Brain microvascular endothelial cell (primary cell): ENCODE results near the gene IQSEC3.
"Not testable (repeated sequence)": the region's sequence is repeated elsewhere in the genome, so short reads cannot be mapped to it uniquely, and the experiment has no call there.

Source experiments
- DNase-seq: peaks from one replicate; pipeline ENCODE4 v3.0.0-alpha.2; 2020
- H3K27ac ChIP-seq: fragments of 250-450 bp; sonication (Bioruptor Pico); 2 replicates; pipeline ENCODE4 v1.5.1; 2020; ENCODE audit warnings: mild to moderate bottlenecking, moderate library complexity
- H3K27me3 ChIP-seq: fragments of 250-450 bp; sonication (Bioruptor Pico); replicated peaks from 2 replicates; pipeline ENCODE4 v1.5.1; 2020; ENCODE audit warnings: mild to moderate bottlenecking
- H3K36me3 ChIP-seq: fragments of 250-450 bp; sonication (Bioruptor Pico); replicated peaks from 2 replicates; pipeline ENCODE4 v1.5.1; 2020; ENCODE audit warnings: mild to moderate bottlenecking
- H3K4me3 ChIP-seq: 2 replicates; pipeline ENCODE4 v1.5.1; 2011; ENCODE audit warnings: low read depth, mild to moderate bottlenecking, control low read depth, low read length, moderate library complexity
- in situ Hi-C: cut with HindIII; loops from 2 replicates; pipeline ENCODE4 v1.10.0; 2017; ENCODE audit warnings: low sequenced_read_pairs, low pct_ligation_motif_present
- TF ChIP-seq, protein P1 (sequence below): IDR thresholded peaks from 2 replicates; pipeline ENCODE4 v1.5.1; 2011; ENCODE audit warnings: low read depth, mild to moderate bottlenecking, moderate library complexity, low read length, control low read depth, inconsistent platforms; ENCODE audit errors: missing control alignments

The IQSEC3 gene

DNA sequence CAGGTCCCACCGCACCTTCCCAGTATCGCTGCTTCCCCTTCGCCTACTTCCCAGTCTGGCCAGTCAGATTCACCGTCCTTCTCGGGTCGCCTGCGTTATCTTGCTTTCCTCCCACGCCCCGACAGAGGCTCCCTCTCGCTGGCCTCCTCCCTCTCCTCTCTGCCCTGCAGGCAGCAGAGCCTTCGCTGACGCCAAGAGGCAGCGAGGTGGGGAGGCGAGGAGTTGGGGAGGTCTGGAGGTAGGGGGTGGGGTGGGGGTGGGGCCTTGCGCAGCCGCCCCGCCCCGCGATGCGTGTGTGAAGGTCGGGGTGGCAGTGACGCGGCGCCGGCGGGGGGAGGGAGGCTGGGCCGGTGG lies at the start of gene IQSEC3:
Gene IQSEC3, plus strand, starts transcription at position 340 of the 354 bp plus-strand sequence. CDS start 116 bp downstream, outside the sequence.
- in situ Hi-C loops, H3K36me3 ChIP-seq, H3K27me3 ChIP-seq, H3K27ac ChIP-seq, DNase-seq: not testable (repeated sequence)
- H3K4me3 ChIP-seq = peak within 1 kb of the TSS; percentile 12

DNA sequence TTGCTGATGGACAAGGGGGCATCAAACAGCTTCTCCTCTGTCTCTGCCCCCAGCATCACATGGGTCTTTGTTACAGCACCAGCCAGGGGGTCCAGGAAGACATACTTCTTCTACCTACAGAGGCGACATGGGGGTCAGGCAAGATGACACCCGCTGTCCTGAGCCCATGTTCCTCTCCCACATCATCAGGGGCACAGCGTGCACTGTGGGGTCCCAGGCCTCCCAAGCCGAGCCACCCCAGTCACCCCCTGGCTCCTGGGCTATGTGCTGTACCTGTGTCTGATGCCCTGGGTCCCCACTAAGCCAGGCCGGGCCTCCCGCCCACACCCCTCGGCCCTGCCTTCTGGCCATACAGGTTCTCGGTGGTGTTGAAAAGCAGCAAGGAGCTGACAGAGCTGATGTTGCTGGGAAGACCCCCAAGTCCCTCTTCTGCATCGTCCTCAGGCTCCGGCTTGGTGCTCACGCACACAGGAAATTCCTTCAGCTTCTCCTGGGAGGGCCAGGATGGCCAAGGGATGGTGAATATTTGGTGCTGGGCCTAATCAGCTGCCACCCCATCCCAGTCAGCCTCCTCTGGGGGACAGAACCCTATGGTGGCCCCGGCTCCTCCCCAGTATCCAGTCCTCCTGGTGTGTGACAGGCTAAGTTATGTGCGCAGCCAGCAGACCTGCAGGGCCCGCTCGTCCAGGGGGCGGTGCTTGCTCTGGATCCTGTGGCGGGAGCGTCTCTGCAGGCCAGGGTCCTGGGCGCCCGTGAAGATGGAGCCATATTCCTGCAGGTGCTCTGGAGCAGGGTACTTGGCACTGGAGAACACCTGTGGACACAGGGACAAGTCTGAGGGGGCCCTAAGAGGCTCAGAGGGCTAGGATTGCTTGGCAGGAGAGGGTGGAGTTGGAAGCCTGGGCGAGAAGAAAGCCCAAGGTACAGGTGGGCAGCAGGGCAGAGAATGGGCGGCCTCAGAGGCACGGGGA lies 48.9 kb upstream of the IQSEC3 start:
- DNase-seq, H3K27me3 ChIP-seq, in situ Hi-C loops, H3K4me3 ChIP-seq, H3K27ac ChIP-seq: not testable (repeated sequence)
- peaks cover 12% of the 10 kb centered on the region for H3K36me3 ChIP-seq

DNA sequence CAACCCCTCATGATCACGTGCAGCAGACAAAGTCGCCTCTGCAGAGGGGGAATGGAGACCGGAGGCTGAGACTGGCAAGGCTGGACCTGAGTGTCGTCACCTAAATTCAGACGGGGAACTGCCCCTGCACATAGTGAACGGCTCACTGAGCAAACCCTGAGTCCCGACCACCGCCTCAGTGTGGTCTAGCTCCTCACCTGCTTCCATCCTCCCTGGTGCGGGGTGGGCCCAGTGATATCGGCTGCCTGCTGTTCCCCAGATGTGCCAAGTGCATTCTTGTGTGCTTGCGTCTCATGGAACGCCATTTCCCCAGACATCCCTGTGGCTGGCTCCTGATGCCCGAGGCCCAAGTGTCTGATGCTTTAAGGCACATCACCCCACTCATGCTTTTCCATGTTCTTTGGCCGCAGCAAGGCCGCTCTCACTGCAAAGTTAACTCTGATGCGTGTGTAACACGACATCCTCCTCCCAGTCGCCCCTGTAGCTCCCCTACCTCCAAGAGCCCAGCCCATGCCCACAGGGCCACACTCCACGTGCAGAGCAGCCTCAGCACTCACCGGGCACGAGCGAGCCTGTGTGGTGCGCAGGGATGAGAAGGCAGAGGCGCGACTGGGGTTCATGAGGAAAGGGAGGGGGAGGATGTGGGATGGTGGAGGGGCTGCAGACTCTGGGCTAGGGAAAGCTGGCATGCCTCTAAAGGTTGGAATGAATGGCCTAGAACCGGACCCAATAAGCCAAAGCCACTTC lies 47.6 kb upstream of the IQSEC3 start:
- DNase-seq, H3K4me3 ChIP-seq, in situ Hi-C loops, H3K27me3 ChIP-seq, H3K27ac ChIP-seq: not testable (repeated sequence)
- peaks cover 12% of the 10 kb centered on the region for H3K36me3 ChIP-seq

DNA sequence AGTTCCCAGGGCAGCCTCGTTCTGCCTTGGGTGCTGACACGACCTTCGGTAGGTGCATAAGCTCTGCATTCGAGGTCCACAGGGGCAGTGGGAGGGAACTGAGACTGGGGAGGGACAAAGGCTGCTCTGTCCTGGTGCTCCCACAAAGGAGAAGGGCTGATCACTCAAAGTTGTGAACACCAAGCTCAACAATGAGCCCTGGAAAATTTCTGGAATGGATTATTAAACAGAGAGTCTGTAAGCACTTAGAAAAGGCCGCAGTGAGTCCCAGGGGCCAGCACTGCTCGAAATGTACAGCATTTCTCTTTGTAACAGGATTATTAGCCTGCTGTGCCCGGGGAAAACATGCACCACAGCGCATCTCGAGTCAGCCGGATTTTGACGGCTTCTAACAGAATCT lies 46.7 kb upstream of the IQSEC3 start:
- H3K27ac ChIP-seq, in situ Hi-C loops, H3K27me3 ChIP-seq, H3K4me3 ChIP-seq, DNase-seq: not testable (repeated sequence)
- H3K36me3 ChIP-seq = peaks cover 12% of the 10 kb centered on the region

DNA sequence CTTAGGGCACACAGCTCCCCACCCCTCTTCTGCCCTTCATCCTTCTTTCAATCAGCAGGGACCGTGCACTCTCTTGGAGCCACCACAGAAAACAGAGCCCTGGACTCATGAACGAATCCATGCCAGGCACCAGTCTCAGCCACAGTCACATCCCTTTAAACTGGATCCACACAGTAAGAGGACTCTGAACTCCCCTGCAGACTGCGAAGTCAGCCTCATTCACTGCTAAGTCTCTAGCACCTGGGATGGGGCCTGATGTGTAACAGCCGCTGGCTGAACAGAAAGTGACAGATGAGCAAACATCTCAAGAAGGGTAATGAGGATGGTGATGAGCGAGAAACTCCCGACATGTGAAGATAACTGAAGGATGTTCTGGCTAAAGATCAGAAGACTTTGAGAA lies 45.8 kb upstream of the IQSEC3 start:
- in situ Hi-C loops = no loop called here
- Histone ChIP-seq H3K36me3 (peaks cover 12% of the 10 kb centered on the region), H3K4me3 (no peak overlapping the region), H3K27ac (no peak overlapping the region), H3K27me3 (no peaks in the 10 kb centered on the region)
- DNase-seq = no peak
- TF ChIP-seq, protein P1, sequence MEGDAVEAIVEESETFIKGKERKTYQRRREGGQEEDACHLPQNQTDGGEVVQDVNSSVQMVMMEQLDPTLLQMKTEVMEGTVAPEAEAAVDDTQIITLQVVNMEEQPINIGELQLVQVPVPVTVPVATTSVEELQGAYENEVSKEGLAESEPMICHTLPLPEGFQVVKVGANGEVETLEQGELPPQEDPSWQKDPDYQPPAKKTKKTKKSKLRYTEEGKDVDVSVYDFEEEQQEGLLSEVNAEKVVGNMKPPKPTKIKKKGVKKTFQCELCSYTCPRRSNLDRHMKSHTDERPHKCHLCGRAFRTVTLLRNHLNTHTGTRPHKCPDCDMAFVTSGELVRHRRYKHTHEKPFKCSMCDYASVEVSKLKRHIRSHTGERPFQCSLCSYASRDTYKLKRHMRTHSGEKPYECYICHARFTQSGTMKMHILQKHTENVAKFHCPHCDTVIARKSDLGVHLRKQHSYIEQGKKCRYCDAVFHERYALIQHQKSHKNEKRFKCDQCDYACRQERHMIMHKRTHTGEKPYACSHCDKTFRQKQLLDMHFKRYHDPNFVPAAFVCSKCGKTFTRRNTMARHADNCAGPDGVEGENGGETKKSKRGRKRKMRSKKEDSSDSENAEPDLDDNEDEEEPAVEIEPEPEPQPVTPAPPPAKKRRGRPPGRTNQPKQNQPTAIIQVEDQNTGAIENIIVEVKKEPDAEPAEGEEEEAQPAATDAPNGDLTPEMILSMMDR = no peak

DNA sequence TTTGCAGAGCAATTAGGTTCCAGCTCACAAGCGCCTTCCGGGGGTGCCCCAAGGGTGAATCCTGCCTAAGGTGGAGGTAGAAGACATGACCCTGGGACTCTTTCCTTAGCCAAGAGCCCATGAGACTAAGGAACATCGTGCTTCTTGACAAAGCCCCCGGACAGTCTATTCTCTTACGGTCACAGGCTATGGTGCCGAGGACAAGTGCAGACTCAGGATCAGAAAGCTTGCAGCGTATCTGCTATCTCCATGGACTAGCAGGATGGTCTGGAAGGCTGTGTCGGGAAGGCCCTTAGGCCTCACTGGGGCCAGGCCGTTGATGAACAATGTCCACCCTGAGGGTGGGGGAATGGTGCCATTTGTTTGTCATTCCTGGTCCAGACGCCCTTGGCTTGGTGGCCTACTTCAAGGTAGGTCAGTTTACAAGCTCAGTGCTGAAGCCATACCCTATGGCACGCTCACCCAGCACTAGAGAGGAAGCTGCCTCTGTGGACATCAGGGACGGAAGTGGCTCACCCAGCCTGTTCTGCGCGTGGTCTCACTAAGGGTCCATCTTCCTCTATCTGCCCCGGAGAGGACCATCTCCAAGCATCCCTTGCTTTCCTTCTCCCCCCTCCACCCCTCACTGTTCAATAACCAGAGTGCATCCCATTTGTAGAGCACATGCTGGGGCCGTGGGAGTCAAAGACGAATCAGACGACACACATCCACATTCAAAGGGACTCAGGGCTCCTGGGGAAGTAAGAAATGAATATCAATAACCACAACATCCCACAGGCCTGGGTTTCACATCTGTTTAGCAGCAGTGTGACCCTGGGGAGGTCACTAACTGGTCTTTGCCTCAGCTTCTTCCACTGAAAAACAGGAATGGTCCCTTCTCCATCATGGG lies 45.0 kb upstream of the IQSEC3 start:
- Histone ChIP-seq H3K36me3 (peaks cover 12% of the 10 kb centered on the region), H3K27me3 (no peaks in the 10 kb centered on the region), H3K27ac (no peak overlapping the region), H3K4me3 (no peak overlapping the region)
- no peak for DNase-seq
- in situ Hi-C loops = no loop called here
- TF ChIP-seq, protein P1 = no peak

DNA sequence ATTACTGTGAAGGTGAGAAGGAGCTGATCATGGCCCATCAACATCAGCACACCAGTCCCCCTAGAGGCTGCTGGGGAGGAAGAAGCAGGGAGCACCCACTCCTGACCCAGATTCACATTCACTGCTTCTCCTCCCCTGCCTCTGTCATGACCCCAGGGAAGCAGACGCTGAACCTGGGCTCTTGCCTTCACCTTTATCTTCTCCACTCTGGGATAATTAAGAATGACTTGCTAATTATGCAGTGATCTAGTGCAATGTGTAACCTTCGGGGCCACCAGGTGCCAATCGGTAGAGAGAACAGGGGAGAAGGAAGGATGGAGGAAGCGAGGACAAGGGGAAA lies 44.4 kb upstream of the IQSEC3 start:
- TF ChIP-seq, protein P1 = peak; percentile 36
- peaks cover 12% of the 10 kb centered on the region for H3K36me3 ChIP-seq
- no peak for DNase-seq
- H3K27me3 ChIP-seq = no peaks in the 10 kb centered on the region
- no peak overlapping the region for H3K4me3 ChIP-seq
- in situ Hi-C loops = no loop called here
- H3K27ac ChIP-seq = no peak overlapping the region
